GM10266 (cell line): ENCODE measurements around the gene PPP1R37.

Experiments
- DNase-seq: peaks from one replicate; pipeline ENCODE4 v3.0.0; 2012; ENCODE audit errors: extremely low spot score
- CTCF ChIP-seq: IDR thresholded peaks from 2 replicates; pipeline ENCODE4 v1.5.1; 2012; ENCODE audit warnings: mild to moderate bottlenecking, low read depth; ENCODE audit not compliant: control insufficient read depth, insufficient read depth; ENCODE audit errors: missing control alignments

PPP1R37 gene

DNA sequence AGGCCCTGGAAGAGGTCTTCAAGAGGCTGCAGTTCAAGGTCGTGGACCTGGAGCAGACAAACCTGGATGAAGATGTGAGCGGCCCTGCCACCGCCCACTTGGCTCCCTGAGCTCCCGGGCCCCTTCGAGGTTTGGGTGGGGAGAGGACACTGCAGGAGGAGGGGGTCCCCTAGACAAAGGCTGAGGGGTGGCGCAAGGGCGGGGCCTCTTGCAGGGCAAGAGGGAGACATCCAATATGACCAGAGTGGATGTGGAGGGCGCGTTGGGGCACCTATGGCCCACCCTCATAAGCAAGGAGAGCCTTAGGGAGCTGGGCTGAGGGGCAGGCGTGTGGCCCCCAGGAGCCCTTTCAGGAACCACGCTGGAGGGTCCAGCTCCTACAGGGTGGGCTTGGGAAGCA lies 47.6 kb downstream of the PPP1R37 start:
- TF ChIP-seq CTCF: no peak
- DNase-seq: no peak

DNA sequence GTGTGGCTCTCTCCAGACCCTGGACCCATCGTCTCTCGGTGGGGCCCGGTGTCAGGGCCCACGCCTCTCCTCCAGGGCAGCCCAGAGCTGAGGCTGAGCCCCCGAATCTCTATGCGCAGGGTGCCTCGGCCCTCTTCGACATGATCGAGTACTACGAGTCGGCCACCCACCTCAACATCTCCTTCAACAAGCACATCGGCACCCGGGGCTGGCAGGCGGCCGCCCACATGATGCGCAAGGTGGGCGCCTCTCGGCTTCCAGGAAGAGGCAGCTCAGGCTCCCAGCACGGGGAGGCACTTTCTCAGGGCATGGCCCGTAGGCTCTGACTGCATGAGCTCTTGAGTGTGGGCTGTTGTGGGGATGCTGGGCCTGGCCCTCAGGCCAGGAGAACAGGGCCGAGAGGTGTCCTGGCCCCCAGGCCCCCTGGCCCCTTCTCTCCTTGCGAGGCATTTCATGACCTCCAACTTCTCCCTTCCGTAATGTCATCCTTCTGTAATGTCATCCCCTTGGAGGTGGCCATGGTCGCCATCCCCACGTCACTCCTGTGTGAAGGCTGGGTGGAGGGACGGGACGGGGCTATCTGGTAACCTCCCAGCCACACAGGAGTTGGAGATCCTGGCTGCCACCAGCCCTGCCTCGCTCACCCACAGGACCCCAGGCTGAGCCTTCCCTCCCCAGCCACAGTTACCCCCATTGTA lies 48.4 kb downstream of the PPP1R37 start:
- TF ChIP-seq CTCF: no peak
- DNase-seq: no peak

- DNase-seq: no peak
- TF ChIP-seq CTCF: no peak
Observed at GRCh38 chr19:45142016-45142725, 49.2 kb downstream of the PPP1R37 start.

- DNase-seq: no peak
- TF ChIP-seq CTCF: no peak
Observed at GRCh38 chr19:45142726-45143110, 49.7 kb downstream of the PPP1R37 start.

GRCh38 chr19:45144431-45145269 lies 51.7 kb downstream of the PPP1R37 start:
- peak; percentile 17 for DNase-seq
- no peak for TF ChIP-seq CTCF

DNA sequence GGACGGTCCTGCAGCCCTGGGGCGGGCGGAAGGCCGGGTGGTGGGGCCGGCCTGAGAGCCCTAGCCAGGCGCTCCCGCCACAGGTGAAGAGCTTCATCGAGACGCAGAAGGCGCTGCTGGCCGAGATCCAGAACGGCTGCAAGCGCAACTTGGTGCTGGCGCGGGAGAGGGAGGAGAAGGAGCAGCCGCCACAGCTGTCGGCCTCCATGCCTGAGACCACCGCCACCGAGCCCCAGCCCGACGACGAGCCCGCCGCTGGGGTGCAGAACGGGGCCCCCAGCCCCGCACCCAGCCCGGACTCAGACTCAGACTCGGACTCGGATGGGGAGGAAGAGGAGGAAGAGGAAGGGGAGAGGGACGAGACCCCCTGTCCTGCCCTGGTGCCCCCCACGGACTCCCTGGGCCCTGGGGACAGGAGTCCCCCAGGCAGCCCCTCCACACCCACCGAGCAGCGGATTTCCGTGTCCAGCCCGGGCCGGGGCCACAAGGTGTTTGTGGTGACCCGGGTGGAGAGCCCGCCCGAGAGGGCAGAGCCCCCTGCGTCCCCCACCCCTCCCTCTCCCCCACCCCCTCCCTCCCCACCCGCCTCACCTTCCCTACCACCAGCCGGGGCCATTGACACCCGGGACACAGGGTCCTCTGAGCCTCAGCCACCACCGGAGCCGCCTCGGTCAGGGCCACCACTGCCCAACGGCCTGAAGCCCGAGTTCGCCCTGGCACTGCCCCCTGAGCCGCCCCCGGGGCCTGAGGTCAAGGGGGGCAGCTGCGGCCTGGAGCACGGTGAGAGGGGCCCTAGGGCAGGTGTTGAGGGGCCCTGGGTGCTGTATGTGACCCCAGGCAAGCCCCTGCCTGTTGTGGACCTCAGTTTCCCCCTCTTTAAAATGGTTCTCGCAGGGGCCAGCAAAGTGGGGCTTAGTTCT lies 52.6 kb downstream of the PPP1R37 start:
- DNase-seq: peak; percentile 21
- no peak for TF ChIP-seq CTCF
